ENCODE measurements around the gene SOAT1.

Gene SOAT1

DNA sequence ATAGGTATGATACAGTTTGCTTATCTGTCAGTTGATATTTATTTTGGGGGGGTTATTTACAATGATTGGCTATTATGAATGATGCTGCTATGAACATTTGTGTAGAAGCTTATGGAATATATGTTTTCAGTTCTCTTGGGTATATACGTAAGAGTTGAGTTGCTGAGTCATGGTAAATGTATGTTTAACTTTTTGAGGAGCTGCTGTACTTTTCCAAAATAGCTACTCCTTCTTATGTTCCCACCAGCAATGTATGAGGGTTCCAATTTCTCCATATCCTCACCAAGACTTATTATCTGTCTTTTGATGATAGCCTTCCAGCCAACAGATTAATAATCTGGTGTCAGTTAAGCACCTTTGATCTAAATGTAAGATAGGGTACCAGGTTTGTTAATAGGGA, 11.9 kb downstream of the SOAT1 start:
- DNase-seq: peak; percentile 37

DNA sequence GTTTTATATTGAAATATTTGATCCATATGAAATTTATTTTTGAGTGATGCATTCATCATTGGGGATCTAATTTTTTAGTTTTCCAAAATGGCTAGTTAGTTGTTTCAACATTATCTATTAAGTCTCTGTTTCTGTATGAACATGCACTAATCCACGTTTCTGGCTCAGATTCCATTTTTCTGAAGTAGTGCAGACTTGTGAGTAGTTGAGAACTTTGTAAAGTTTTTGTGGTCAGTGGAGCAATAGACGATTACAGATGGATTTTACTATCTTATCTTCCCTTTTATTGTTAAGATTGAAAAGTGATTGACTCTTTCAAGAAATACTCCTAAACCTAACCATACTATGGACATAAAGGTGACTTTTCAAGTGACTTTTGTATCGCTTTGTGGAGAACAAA, 16.7 kb downstream of the SOAT1 start:
- peak; percentile 53 for DNase-seq

DNA sequence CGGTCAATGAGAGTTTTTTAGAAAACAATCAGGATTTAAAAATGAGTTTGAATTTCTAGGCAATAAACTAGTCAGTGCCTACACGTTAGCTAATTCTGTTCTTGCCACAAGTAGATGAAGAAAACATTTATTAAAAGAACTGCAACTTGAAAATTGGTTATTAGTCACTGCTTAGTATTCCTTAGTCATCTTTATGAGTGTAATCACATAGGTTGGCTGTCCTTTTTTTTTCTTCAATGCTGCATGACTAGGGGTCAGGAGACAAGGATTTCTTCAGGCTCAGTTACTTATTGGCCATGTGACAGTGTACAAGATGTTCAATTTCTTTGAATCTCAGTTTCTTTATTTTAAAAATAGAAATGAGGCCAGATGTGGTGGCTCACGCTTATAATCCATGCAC, 17.1 kb downstream of the SOAT1 start:
- peak; percentile 57 for DNase-seq

DNA sequence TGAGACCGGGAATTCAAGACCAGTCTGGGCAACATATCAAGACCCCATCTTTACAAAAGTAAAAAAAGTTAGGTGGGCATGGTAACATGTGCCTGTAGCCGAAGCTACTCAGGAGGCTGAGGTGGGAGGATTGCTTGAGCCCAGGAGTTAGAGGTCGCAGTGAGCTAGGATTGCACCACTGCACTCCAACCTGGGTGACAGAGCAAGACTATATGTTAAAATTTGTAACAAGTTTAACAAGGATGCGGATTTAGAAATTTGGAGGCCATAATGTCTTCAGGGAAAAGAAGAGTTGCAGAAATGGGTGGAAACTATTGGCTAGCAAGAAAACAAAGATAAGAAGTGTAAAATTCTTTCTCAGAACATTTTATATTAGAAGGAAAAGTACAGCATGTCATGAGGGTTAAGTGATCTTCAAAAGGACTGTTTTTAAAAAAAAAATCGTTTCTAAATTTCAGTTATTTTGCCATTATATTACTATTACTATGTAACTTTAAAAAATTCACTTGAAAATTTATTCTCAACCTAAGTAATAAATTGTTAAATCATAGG, 17.6 kb downstream of the SOAT1 start:
- no peak for DNase-seq

DNA sequence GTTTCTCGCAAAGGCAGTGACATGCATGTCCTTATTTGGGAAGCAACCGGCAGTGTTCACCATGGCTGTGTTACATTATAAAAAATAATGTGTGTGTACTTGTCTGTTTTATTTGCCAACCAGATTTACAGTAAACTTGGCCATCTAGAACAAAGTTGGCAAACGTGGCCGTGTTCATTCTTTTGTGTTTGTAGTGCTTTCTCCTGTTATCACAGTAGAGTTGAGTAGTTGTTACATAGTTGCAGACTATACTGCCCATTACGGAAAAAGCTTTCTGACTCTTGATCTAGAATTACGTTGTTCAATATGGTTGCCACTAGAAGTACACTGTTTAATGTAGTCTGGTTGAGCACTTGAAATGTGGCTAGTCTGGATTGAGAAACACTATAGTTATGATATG, 19.4 kb downstream of the SOAT1 start:
- DNase-seq: no peak

DNA sequence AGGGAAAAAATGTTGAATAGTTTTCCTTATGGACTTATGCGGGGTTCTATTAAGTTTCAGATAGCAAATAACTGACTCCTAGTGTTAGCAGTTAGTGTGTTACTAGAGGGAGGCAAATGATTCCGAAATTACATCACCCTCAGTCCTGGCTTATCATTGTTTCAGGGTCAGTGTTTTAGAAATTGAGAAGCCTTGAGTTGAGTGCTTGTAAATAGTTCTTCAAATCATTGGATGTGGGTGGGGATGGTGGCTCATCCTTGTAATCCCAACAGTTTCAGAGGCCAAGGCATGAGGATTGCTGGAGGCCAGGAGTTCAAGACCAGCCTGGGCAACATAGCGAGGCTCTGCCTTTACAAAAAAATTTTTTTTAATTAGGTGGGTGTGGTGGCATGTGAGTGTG, 21.3 kb downstream of the SOAT1 start:
- DNase-seq: peak; percentile 3

DNA sequence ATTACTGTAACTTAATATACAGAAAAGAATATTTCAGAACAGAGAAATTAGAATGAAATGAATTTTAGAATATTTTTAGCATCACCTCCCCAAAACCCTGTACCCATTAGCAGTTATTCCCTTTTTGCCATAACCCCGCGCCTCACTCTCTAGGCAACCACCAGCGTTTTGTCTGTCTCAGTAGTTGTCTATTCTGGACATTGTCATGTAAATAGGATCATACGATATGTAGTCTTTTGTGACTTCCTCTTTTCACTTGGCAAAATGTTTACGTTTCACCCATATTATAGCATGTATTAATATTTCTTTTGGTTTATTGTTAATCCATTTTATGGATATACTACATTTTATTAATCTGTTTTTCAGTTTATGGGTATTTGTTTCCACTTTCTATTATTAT, 24.9 kb downstream of the SOAT1 start:
- no peak for DNase-seq

DNA sequence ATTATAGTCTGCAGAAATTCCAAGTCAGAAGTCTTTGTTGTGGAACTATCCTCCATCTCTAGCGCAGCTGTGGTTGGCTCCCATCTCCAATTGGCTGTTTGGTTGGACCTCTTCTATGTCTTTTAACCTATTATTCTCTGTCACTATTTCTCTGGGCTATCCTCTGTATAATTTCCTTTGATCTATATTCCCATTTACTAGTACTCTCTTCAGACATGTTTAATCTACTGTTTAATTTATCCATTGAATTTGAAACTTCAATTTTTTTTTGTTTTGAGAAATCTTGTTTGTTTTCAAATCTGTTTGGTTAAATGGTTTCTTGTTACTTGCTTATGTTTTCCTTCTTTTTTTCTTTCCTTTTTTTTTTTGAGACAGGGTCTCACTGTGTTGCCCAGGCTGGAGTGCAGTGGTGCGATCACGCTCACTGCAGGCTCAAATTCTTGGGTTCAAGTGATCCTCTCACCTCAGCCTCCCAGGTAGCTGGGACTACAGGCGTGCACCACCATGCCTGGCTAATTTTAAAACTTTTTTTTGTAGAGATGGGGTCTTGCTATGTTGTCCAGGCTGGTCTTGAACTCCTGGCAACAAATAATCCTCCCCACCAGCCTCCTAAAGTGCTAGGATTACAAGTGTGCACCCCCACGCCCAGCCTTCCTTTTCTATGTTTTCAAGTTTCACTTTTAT, 28.1 kb downstream of the SOAT1 start:
- DNase-seq: no peak

DNA sequence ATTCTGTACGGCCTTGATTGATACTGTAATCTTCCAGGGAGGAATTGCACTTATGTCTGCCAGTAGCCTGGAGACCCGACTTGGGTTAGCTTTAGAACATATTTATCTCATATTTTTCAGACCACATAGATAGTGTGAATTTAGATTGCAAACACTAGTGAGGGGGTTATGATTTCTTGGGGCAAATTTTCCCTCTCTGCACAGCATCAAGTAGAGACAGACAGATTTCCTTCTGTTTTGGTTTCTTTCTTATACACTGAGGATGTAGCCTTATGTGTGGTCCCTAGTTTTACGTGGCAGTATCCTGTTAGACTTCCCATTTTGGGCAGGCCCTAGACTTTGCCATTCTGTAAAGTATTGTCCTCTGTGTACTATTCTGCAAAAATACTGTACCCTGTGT, 29.0 kb downstream of the SOAT1 start:
- DNase-seq: no peak

DNA sequence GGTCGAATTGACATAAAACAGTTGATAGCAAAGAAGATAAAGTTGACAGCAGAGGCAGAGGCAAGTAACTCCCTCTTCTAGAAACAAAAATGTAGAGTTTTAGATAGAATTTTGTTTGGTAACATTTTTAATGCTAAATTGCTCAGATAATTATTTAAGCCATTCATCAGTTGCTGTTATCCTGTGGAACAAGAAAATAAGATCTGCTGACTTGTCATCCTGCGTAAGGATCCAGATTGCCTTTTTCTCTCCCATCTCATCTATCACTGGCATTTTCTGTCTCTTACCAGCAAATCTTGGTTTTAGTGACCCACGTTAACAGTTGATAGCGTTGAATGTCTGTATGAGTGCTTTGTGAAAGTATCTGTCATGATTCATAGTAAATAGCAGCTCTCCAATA, 29.8 kb downstream of the SOAT1 start:
- no peak for DNase-seq

DNA sequence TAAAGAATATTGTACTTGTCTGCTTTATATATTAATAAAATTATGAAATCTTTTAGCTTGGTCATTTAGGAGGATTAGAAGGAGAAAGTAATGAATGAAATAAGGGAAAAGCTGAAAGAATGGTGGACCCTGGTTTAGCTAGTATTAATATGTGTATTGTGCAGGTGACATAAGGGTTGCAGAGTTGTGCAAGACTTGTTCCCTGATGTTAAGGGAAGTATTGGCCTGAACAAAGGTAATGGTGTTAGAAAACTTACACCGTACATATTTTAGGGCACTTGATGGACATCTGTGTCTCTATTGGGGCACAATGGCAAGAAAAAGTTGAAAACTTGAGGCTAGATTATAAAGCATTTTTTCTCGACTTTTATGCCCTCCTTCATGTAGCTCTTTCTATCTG, 32.2 kb downstream of the SOAT1 start:
- DNase-seq: no peak

DNA sequence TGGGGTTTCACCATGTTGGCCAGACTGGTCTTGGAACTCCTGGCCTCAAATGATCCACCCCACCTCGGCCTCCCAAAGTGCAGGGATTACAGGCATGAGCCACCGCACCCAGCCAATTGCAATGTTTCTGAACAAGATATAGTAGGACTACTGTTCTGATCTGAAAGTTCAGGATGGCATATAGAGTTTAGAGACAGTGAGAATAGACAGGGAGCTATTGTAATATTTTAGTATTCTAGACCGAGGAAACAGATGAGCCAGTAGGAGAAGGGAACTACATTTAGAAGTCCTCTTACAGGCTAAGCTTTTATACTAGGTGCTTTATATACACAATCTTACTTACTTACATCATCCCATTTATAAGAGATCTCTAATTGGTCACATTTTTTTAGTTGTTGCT, 33.1 kb downstream of the SOAT1 start:
- DNase-seq: no peak

DNA sequence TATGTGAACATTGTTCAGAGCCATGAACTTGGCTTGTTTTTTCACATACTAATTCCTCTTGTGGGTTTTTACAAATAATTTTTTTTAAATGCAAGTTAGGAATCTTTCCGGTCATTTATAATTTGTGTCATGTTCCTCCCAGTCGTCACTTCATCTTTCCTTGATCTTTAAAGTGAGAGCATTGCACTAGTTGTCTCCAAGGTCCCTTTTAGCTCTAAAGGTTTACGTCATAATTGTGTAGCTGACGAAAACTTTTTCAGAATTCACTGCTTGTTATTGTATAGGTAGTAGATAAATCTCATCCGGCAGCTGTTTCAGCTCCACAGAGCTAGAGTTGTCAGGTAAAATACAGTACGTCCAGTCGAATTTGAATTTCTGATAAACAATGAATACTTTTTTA, 33.6 kb downstream of the SOAT1 start:
- no peak for DNase-seq

DNA sequence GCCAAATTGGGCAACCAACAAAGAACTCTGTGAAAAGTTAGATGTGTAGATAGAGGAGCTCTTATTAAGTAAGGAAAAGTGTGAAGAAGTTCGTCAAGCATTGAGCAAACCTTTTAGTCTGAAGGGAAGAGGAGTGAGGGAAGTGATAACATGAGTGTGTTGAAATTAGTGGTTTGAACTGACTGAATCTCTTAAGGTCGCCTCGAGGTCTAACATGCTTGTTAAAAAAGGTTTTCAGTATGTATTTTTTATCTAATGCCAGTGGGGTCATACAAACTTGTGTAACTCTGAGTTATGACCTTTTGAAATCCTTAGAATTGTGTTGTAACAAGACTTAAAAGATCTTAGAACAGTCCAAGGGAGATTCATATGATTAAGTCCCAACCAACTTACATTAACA, 34.1 kb downstream of the SOAT1 start:
- DNase-seq: no peak

DNA sequence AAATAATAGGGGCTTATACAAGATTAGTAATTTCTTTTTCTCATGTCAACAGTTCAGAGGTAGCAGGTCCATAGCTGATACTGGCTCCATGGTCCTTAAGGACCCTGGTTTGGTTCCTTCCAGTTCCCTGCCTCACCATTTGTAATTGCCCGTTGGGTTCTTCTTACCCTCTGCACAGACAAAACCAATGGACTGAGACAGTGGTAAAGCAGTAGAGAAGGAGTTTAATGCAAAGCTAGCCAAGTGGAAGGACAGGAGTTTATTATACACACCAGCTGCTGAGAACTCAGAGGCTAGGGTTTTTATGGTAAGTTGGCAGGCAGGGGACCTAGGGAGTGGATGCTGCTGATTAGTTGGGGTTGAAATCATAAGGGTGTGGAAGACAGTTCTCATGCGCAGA, 36.3 kb downstream of the SOAT1 start:
- no peak for DNase-seq

DNA sequence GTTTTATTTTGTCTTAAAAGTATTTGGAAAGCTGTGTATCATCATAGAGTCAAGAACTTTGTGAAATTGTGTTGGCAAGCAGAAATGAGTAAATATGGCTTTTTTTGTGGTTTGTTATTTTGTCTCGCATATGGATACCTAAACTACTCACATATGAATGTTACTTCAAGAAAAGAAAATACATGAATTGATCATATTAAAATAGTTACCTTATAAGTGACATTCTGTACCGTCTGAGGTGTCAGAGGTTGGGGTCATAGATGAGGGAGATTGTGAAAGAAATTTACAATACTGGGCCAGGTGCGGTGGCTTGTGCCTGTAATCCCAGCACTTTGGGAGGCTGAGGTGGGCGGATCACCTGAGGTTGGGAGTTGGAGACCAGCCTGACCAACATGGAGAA, 40.8 kb downstream of the SOAT1 start:
- DNase-seq: no peak

DNA sequence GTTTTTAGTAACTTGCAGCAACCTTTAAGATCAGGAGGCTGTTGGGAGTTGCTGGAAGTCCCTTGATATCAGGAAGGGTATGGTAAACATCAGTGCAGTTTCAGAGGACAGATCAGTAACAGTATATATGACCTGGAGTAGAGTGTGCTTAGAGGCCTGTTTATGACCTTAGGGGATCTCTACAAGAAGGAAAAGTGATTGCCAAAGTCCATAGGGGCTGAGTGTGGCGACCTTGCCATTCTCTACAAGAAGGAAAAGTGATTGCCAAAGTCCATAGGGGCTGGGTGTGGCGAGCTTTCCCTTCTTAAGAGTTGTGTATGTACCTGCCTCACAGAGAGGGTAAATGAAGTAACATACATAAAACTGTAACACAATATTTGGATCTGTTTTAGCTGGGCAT, 43.7 kb downstream of the SOAT1 start:
- DNase-seq: no peak

DNA sequence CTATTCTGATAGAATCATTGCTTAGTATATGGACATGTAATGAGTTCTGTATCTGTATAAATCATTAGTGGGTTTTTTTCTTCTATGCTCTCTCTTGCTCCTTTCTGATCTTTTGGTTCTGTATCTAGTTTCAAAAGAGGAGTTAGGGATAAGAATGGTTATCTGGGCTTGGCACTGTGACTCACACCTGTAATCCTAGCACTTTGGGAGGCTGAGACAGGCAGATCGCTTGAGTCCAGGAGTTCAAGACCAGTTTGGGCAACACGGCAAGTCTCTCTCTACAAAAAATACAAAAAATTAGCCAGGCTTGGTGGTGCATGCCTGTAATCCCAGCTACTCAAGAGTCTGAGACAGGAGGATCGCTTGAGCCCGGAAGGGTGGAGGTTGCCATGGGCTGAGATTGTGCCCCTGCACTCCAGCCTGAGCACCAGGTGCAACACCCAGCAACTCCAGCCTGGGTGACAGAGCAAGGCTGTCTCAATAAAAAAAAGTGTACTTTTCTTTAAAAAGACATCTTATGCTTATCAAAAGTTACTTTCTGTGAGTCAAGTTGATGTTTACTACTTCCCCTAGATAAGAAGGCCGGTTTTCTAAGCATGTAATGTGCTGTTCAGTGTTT, 44.5 kb downstream of the SOAT1 start:
- no peak for DNase-seq

DNA sequence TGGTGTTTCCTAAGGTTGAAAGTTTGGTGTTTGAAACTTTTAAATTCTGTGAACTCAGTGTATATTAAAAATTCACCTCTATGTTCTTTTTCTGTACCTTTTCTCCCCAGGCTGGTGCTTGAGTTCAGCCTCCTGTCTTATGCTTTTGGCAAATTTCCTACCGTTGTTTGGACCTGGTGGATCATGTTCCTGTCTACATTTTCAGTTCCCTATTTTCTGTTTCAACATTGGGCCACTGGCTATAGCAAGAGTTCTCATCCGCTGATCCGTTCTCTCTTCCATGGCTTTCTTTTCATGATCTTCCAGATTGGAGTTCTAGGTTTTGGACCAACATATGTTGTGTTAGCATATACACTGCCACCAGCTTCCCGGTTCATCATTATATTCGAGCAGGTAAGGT, 47.3 kb downstream of the SOAT1 start:
- DNase-seq: no peak

DNA sequence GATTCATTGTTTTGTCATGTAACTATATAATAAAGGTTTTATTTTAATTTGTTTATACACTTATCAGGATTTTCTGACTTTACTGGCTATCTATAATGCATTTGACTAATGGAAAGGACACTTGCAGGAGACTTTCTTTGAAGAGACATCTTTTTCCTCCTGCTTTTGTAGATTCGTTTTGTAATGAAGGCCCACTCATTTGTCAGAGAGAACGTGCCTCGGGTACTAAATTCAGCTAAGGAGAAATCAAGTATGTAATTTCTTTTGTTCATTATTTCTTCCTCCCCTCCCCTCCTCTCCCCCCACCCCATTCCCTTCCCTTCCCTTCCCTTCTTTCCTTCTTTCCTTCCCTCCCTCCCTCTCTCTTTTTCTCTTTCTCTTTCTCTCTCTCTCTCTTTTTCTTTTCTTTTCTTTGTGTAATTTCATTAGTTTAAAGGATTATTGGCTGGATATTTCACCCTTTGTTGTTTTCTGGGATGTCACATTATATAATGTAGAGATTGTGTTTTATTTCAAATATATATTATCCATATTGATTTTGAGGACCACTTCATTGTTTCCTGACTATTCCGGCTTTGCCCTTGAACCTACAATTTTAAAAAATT, 48.4 kb downstream of the SOAT1 start:
- DNase-seq: no peak

DNA sequence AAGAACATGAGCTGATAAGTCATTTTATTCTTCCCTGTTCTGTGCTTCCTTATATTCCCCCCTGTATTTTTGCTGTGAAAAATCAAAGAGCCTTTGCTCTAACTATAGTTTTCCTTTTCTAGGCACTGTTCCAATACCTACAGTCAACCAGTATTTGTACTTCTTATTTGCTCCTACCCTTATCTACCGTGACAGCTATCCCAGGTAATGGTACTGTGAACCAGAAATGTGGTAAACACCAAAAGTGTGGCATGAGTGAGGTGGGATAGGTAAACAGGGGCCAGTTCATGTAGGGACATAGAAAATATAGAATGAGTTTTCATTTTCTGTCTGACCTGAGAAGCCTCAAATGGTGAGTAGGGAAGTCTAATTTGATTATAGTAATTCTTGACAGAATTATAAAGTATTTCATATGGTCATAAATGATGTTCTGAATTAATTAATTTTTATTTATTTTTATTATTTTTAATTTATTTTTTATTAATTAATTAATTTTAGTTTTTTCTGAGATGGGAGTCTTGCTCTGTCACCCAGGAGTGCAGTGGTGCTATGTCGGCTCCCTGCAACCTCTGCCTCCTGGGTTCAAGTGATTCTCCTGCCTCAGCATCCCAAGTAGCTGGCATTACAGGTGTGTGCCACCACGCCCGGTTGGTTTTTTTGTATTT, 49.3 kb downstream of the SOAT1 start:
- DNase-seq: no peak

DNA sequence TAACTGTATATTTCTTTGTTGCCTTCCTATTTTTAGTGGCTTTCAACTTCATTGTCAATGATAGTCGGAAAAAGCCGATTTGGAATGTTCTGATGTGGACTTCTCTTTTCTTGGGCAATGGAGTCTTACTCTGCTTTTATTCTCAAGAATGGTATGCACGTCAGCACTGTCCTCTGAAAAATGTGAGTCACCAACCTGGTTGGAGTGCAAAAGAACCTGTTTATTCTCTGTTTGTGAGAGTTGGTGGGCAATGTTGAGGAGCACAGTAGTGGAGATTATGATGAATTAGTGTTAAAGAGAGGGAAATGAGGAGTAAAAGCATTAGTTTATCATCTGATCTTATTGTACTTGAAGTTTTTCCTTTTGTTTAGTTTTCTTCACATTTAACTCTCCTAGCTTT, 57.7 kb downstream of the SOAT1 start:
- no peak for DNase-seq

DNA sequence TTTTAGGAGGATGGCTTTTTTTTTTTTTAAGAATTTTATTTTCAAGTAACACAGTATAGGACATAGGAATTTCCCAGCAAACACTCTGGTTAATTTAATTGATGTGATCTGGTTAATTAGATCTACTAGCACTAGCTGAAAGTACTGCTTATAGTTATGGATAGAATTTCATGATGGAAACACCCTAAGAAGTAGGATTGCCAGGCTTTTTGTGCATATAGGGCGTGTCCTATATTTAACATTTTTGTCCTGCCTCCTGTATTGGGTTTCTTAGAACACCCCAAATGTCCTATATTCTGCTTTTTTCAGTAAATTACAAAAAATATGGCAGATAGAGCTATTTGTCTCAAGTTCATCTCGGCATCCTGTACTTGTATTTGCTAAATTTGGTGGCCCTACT, 58.6 kb downstream of the SOAT1 start:
- DNase-seq: no peak

DNA sequence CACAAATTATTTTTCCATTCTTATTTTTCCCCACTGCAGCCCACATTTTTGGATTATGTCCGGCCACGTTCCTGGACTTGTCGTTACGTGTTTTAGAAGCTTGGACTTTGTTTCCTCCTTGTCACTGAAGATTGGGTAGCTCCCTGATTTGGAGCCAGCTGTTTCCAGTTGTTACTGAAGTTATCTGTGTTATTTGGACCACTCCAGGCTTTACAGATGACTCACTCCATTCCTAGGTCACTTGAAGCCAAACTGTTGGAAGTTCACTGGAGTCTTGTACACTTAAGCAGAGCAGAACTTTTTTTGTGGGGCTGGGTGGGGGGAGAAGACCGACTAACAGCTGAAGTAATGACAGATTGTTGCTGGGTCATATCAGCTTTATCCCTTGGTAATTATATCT, 59.9 kb downstream of the SOAT1 start:
- DNase-seq: peak; percentile 77
